ENCODE results near the gene XCL1.
A peak's percentile ranks its signal among the peaks of the same experiment; 100 is the strongest.

Gene XCL1

GRCh38 chr1:168598125-168598524 lies 21.7 kb downstream of the XCL1 start:
- no peak for TF ChIP-seq CTCF (IDR thresholded peaks at IDR 0.05; ENCODE audit: insufficient read depth, low read depth, low read length, missing control alignments)
- H3K4me3 ChIP-seq (ENCODE audit: low read length) = no peak overlapping the region
- DNase-seq (ENCODE audit: low read depth) = no peak

GRCh38 chr1:168598892-168599291 lies 22.5 kb downstream of the XCL1 start:
- no peak overlapping the region for H3K4me3 ChIP-seq (ENCODE audit: low read length)
- TF ChIP-seq CTCF (IDR thresholded peaks at IDR 0.05; ENCODE audit: insufficient read depth, low read depth, low read length, missing control alignments) = no peak
- peak; percentile 32 for DNase-seq (ENCODE audit: low read depth)

GRCh38 chr1:168599641-168600040 lies 23.2 kb downstream of the XCL1 start:
- DNase-seq (ENCODE audit: low read depth) = no peak
- no peak for TF ChIP-seq CTCF (IDR thresholded peaks at IDR 0.05; ENCODE audit: insufficient read depth, low read depth, low read length, missing control alignments)
- H3K4me3 ChIP-seq (ENCODE audit: low read length) = no peak overlapping the region

GRCh38 chr1:168601051-168601450 lies 24.6 kb downstream of the XCL1 start:
- no peak overlapping the region for H3K4me3 ChIP-seq (ENCODE audit: low read length)
- DNase-seq (ENCODE audit: low read depth) = no peak
- no peak for TF ChIP-seq CTCF (IDR thresholded peaks at IDR 0.05; ENCODE audit: insufficient read depth, low read depth, low read length, missing control alignments)

GRCh38 chr1:168603501-168604110 lies 27.2 kb downstream of the XCL1 start:
- peak; percentile 77 for DNase-seq (ENCODE audit: low read depth)
- peak; percentile 93 for TF ChIP-seq CTCF (IDR thresholded peaks at IDR 0.05; ENCODE audit: insufficient read depth, low read depth, low read length, missing control alignments)
- no peak overlapping the region for H3K4me3 ChIP-seq (ENCODE audit: low read length)

- no peak for TF ChIP-seq CTCF (IDR thresholded peaks at IDR 0.05; ENCODE audit: insufficient read depth, low read depth, low read length, missing control alignments)
- DNase-seq (ENCODE audit: low read depth) = no peak
- no peak overlapping the region for H3K4me3 ChIP-seq (ENCODE audit: low read length)
These were observed 29.0 kb downstream of the XCL1 start for GRCh38 chr1:168605443-168605842.

- no peak for TF ChIP-seq CTCF (IDR thresholded peaks at IDR 0.05; ENCODE audit: insufficient read depth, low read depth, low read length, missing control alignments)
- no peak overlapping the region for H3K4me3 ChIP-seq (ENCODE audit: low read length)
- DNase-seq (ENCODE audit: low read depth) = peak; percentile 77
These were observed 29.7 kb downstream of the XCL1 start for GRCh38 chr1:168606096-168606495.

Measured in epithelial cell of esophagus (primary cell).